IMR-90 (cell line): Measurements from ENCODE around the gene ATXN1. TPM values are rescaled to one million over a fixed set of nuclear protein-coding genes. Genes with fewer than 3 reads are reported as not detected.

ENCODE experiments used
- ATAC-seq: fragments of 200-7000 bp; cut with Tn5 transposase; 2 replicates; pipeline ENCODE4 v1.9.1; 2020; ENCODE audit warnings: low read depth, mild to moderate bottlenecking, moderate library complexity
- BruUV-seq: library from RNA; stranded (reverse); fragments of 400-500 nt; replicated peaks from 2 replicates; lab custom pipeline; 2021; lab: Mats Ljungman, UMichigan
- CTCF ChIA-PET: fragments of 300-600 bp; formaldehyde crosslinking; extraction: SDS; loops from one replicate; lab custom pipeline; 2021; ENCODE audit warnings: antibody characterized with exemption; lab: Yijun Ruan, JAX
- POLR2A ChIA-PET: fragments of 300-600 bp; sonication (Branson Sonifier 250); formaldehyde crosslinking; loops from one replicate; lab custom pipeline; 2022; ENCODE audit warnings: antibody characterized with exemption; ENCODE audit not compliant: unreplicated experiment; lab: Charles Lee
- DNase-seq: peaks from one replicate; pipeline ENCODE4 v3.0.0; 2013
- H2AFZ ChIP-seq: replicated peaks from 2 replicates; pipeline ENCODE3; 2013; ENCODE audit warnings: low read length, mild to moderate bottlenecking; ENCODE audit not compliant: poor library complexity
- H2AK5ac ChIP-seq: 2 replicates; pipeline ENCODE4 v1.6.1; 2013; ENCODE audit warnings: low read depth, low read length, inconsistent platforms
- H2AK9ac ChIP-seq: replicated peaks from 2 replicates; pipeline ENCODE3; 2013; ENCODE audit warnings: mild to moderate bottlenecking, low read depth, low read length, moderate library complexity; ENCODE audit not compliant: poor library complexity
- H2BK120ac ChIP-seq: 2 replicates; pipeline ENCODE4 v1.6.1; 2013; ENCODE audit warnings: low read depth, low read length, inconsistent platforms
- H2BK15ac ChIP-seq: 3 replicates; pipeline ENCODE4 v1.6.1; 2013; ENCODE audit warnings: low read depth, low read length, inconsistent platforms
- H2BK20ac ChIP-seq: 2 replicates; pipeline ENCODE4 v1.6.1; 2013; ENCODE audit warnings: low read depth, mild to moderate bottlenecking, inconsistent platforms, low read length, moderate library complexity
- H2BK5ac ChIP-seq: 2 replicates; pipeline ENCODE4 v1.6.1; 2013; ENCODE audit warnings: mild to moderate bottlenecking, low read depth, low read length, inconsistent platforms; ENCODE audit not compliant: poor library complexity, severe bottlenecking
- H3K14ac ChIP-seq: replicated peaks from 2 replicates; pipeline ENCODE4 v1.6.1; 2013; ENCODE audit warnings: low read depth, low read length, inconsistent platforms
- H3K18ac ChIP-seq: 2 replicates; pipeline ENCODE4 v1.6.1; 2013; ENCODE audit warnings: low read depth, low read length, control low read depth
- H3K23ac ChIP-seq: 2 replicates; pipeline ENCODE4 v1.6.1; 2013; ENCODE audit warnings: low read depth, low read length, inconsistent platforms
- H3K27ac ChIP-seq: 2 replicates; pipeline ENCODE4 v1.5.1; 2013; ENCODE audit warnings: mild to moderate bottlenecking, control low read depth, low read length; ENCODE audit not compliant: insufficient read depth
- H3K27me3 ChIP-seq: 2 replicates; pipeline ENCODE4 v1.6.1; 2013; ENCODE audit warnings: low read length; ENCODE audit not compliant: control insufficient read depth, insufficient read depth
- H3K36me3 ChIP-seq: 2 replicates; pipeline ENCODE4 v1.6.1; 2013; ENCODE audit warnings: low read length, mixed read lengths; ENCODE audit not compliant: control insufficient read depth, insufficient read depth
- H3K4ac ChIP-seq: 2 replicates; pipeline ENCODE4 v1.6.1; 2013; ENCODE audit warnings: low read depth, low read length, inconsistent platforms
- H3K4me1 ChIP-seq: 2 replicates; pipeline ENCODE4 v1.6.1; 2013; ENCODE audit warnings: low read length, mixed read lengths; ENCODE audit not compliant: control insufficient read depth, insufficient read depth
- H3K4me2 ChIP-seq: 2 replicates; pipeline ENCODE4 v1.6.1; 2013; ENCODE audit warnings: low read depth, mild to moderate bottlenecking, control low read depth, low read length, moderate library complexity
- H3K4me3 ChIP-seq: 2 replicates; pipeline ENCODE4 v1.5.1; 2013; ENCODE audit warnings: low read depth, mild to moderate bottlenecking, control low read depth, low read length, moderate library complexity; ENCODE audit not compliant: insufficient read depth
- H3K56ac ChIP-seq: 2 replicates; pipeline ENCODE4 v1.6.1; 2013; ENCODE audit warnings: low read length, inconsistent platforms; ENCODE audit not compliant: insufficient read depth; ENCODE audit errors: extremely low read depth
- H3K79me1 ChIP-seq, 2 experiments: 2 replicates each; pipeline ENCODE4 v1.6.1; 2013; ENCODE audit warnings: low read length in 2 of 2, inconsistent platforms in 1 of 2, low read depth in 1 of 2
- H3K9ac ChIP-seq: 2 replicates; pipeline ENCODE4 v1.6.1; 2013; ENCODE audit warnings: low read depth, low read length, control low read depth
- H3K9me1 ChIP-seq: 2 replicates; pipeline ENCODE4 v1.6.1; 2013; ENCODE audit warnings: low read length, inconsistent platforms; ENCODE audit not compliant: insufficient read depth
- H3K9me3 ChIP-seq: 2 replicates; pipeline ENCODE4 v1.6.1; 2013; ENCODE audit warnings: low read length; ENCODE audit not compliant: control insufficient read depth, insufficient read depth
- H4K20me1 ChIP-seq: 2 replicates; pipeline ENCODE4 v1.6.1; 2013; ENCODE audit warnings: low read length, inconsistent platforms; ENCODE audit not compliant: insufficient read depth
- H4K5ac ChIP-seq: 2 replicates; pipeline ENCODE4 v1.6.1; 2013; ENCODE audit warnings: mild to moderate bottlenecking, low read depth, low read length, control low read depth
- H4K8ac ChIP-seq, 2 experiments: 2 replicates each; pipeline ENCODE4 v1.6.1; 2013; ENCODE audit warnings: low read depth in 2 of 2, low read length in 2 of 2, control low read depth in 1 of 2, inconsistent platforms in 1 of 2
- H4K91ac ChIP-seq: 2 replicates; pipeline ENCODE4 v1.6.1; 2013; ENCODE audit warnings: low read depth, low read length, inconsistent platforms; ENCODE audit not compliant: insufficient read depth
- CHD1 ChIP-seq: IDR thresholded peaks from 2 replicates; pipeline ENCODE4 v1.6.1; 2012; ENCODE audit warnings: low read depth, low read length, improper control_type of control experiment
- FOS ChIP-seq: fragments of 150-350 bp; IDR thresholded peaks from 2 replicates; pipeline ENCODE4 v1.6.1; 2016; ENCODE audit warnings: low read depth, low read length
- MAFK ChIP-seq: IDR thresholded peaks from 2 replicates; pipeline ENCODE4 v1.6.1; 2012; ENCODE audit warnings: low read depth, low read length, improper control_type of control experiment
- RAD21 ChIP-seq: IDR thresholded peaks from 2 replicates; pipeline ENCODE4 v1.6.1; 2012; ENCODE audit warnings: low read length, improper control_type of control experiment
- RFX5 ChIP-seq: IDR thresholded peaks from 2 replicates; pipeline ENCODE4 v1.8.0; 2012; ENCODE audit warnings: low read depth, mild to moderate bottlenecking, low read length, moderate library complexity
- WGBS, 2 experiments: methylation state at CpG; one replicate each; pipeline versions ENCODE4 v1.1.5 to v1.1.7; 2013; ENCODE audit warnings: missing lambda C conversion rate in 2 of 2; ENCODE audit not compliant: insufficient read length in 1 of 2; ENCODE audit errors: extremely low coverage in 2 of 2; 5-methylcytosine and 5-hydroxymethylcytosine counted together
- dilution Hi-C: fragments of 300-500 bp; cut with HindIII; formaldehyde crosslinking; loops from one replicate; pipeline ENCODE4 v1.14.3; 2018; ENCODE audit warnings: low sequenced_read_pairs; ENCODE audit not compliant: unreplicated experiment
- in situ Hi-C: fragments of 300-500 bp; cut with MboI; formaldehyde crosslinking; loops from 3 replicates; pipeline ENCODE4 v1.14.3; 2019; ENCODE audit warnings: low sequenced_read_pairs, inconsistent platforms, mixed read lengths
- intact Hi-C: fragments of 100-400 bp; cut with micrococcal nuclease; formaldehyde crosslinking; loops from 2 replicates; pipeline ENCODE4 v1.10.0; 2022
- polyA plus RNA-seq, 3 experiments: library from polyadenylated mRNA; depleted of rRNA; stranded (reverse); fragments of >200 nt; gene quantifications; 2 replicates each; pipeline ENCODE4 v1.2.3, GENCODE V29; 2012; ENCODE audit warnings: low replicate concordance in 1 of 3
- total RNA-seq: library from RNA; depleted of rRNA; stranded (reverse); fragments of >200 nt; gene quantifications from 2 replicates; pipeline ENCODE4 v1.2.3, GENCODE V29; 2012

The ATXN1 gene
- total and polyA plus RNA-seq, 2 of the 4 experiments (the other 2 are of a cell fraction): 7.3 to 11.1 TPM

- Histone ChIP-seq H3K14ac (no peak overlapping the region), H2BK5ac (no peak overlapping the region), H3K9ac (no peak overlapping the region), H3K4ac (no peak overlapping the region), H4K5ac (no peak overlapping the region), H3K18ac (no peak overlapping the region), H2BK120ac (no peak overlapping the region), H2AFZ (no peak overlapping the region), H2AK9ac (no peak overlapping the region), H3K4me2 (no peak overlapping the region), H3K56ac (no peak overlapping the region), H3K4me3 (no peak overlapping the region), H4K8ac (no peak overlapping the region), H3K9me1 (no peaks in the 10 kb centered on the region; the same call in 1 of the 2 replicates), H3K4me1 (no peaks in the 10 kb centered on the region; the same call in 1 of the 2 replicates), H3K23ac (no peak overlapping the region), H3K27ac (no peak overlapping the region), H2AK5ac (no peak overlapping the region), H3K36me3 (no peaks in the 10 kb centered on the region), H2BK20ac (no peak overlapping the region), H4K91ac (no peak overlapping the region), H3K9me3 (peaks cover 17% of the 10 kb centered on the region), H3K27me3 (no peaks in the 10 kb centered on the region), H4K20me1 (no peaks in the 10 kb centered on the region), H2BK15ac (no peak overlapping the region), H3K79me1 (no peaks in the 10 kb centered on the region)
- dilution Hi-C loops: no loop called here
- ATAC-seq (no peak), DNase-seq (no peak)
- intact Hi-C loops: no loop called here
- in situ Hi-C loops: no loop called here
- WGBS, 2 experiments: no CpG with 5 or more reads among the region's 2 CpGs
- TF ChIP-seq RAD21: no peak
- no peak for TF ChIP-seq MAFK
- no peak for TF ChIP-seq CHD1
- no peak for TF ChIP-seq FOS
- TF ChIP-seq RFX5: no peak
- CTCF ChIA-PET: interaction anchor here (0.7 kb wide), 1 partner anchor 30 kb away, joined by 9 read pairs; no protein-coding TSS in a partner anchor
- POLR2A ChIA-PET: no interaction called here
- BruUV-seq: no TSS peak
Observed at GRCh38 chr6:16809753-16810358, 48.6 kb upstream of the ATXN1 start.
